GM18517 (cell line): ENCODE data around the gene RAB44.
"Not testable (repeated sequence)": the region's sequence is repeated elsewhere in the genome, so short reads cannot be mapped to it uniquely, and the experiment has no call there.

Source experiments
- ATAC-seq: cut with Tn5 transposase; IDR thresholded peaks from one replicate; pipeline ENCODE4 v1.9.1; 2021; ENCODE audit warnings: mild to moderate bottlenecking, moderate library complexity; ENCODE audit not compliant: unreplicated experiment

The RAB44 gene

DNA sequence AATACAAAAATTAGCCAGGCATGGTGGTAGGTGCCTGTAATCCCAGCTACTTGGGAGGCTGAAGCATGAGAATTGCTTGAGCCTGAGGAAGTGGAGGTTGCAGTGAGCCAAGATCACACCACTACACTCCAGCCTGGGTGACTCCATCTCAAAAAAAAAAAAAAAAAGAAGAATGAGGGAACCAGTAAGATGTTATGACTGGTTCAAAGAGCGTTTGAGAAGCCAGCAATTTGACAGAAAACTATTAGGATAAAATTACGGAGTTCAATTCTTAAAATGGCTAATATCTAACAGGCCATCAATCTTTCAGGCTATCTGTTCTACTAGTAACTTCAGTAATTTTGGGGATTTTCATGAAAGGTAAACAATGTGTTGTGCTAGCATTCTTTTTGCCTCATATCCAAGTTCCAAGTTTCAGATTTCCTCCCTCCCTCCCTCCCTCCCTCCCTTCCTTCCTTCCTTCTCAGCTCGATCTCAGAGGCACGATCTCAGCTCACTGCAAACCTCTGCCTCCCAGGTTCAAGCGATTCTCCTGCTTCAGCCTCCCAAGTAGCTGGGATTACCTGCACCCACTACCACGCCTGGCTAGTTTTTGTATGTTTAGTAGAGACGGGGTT is 7.4 kb downstream of the RAB44 start:
- ATAC-seq = not testable (repeated sequence)

- ATAC-seq = no peak
Measured at GRCh38 chr6:36706339-36706738, 8.7 kb downstream of the RAB44 start.

- no peak for ATAC-seq
Measured at GRCh38 chr6:36712816-36713215, 15.2 kb downstream of the RAB44 start.

- ATAC-seq = no peak
Measured at GRCh38 chr6:36713846-36714245, 16.2 kb downstream of the RAB44 start.

DNA sequence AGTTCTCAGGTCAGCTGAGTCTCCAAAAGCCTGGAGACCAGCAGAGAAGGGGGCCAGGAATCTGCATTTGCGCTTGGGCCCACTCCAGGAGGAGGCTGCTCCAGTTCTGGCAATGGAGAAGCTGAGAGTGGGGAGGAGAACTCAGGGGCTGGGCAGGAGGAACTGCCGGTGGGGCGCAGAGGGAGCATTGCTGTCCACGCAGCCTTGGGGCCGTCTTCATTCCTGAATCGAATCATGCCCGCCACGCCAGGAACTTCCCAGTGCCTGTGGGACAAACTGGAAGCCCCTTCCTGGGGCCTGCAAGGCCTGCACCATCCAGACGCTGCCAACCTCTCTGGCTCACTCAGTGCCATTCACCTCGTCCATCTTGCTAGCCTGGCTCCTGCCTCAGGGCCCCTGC is 16.9 kb downstream of the RAB44 start:
- ATAC-seq = no peak

DNA sequence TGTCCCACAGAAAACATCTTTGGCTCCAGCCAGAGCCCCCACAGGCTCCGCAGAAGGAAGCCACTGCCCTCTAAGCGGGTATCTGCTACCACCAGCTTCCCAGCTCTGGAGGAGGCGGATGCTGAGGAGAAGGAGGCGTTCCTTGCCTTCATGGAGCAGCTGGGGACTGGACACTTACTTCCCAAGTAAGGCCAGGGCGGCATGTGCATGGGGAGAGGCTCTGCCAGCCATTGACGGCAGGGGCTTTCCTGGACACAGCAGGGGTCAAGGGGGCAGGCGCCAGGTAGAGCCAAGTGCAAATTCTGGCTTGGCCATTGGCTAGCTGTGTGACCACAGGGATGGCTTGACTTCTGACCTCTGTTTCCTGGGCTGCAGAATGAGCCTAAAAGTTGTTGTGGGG is 17.8 kb downstream of the RAB44 start:
- no peak for ATAC-seq

DNA sequence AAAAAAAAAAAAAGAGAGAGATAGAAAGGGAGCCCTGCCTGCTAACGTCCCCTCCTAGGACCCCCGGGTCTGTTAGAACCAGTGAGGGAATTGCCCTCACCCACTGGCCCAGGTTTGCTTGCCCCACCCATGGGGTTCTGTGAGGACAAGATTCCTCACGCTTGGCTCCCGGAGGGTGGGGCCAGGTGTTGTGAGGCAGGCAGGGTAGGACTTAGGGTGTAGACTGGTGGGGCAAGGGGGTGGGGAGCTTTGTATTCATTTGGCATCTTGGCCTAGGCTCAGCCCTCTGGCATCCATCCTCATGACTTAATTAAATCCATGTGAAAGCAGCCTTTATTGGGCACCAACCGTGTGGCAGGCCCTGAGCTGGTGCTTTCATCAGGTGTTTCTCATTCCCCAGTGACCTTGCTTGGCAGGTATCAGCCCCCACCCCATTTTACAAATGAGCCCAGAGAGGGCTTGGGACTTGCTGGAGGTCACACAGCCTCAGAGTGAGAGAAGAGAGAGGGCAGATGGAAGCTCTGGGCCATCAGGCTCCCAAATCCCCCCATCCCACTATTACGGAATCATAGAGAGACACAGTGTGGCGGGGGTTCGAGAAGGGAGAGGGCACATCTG is 19.0 kb downstream of the RAB44 start:
- no peak for ATAC-seq

- no peak for ATAC-seq
Measured at GRCh38 chr6:36717231-36717825, 19.7 kb downstream of the RAB44 start.

GRCh38 chr6:36717871-36718540 is 20.4 kb downstream of the RAB44 start:
- ATAC-seq = no peak

DNA sequence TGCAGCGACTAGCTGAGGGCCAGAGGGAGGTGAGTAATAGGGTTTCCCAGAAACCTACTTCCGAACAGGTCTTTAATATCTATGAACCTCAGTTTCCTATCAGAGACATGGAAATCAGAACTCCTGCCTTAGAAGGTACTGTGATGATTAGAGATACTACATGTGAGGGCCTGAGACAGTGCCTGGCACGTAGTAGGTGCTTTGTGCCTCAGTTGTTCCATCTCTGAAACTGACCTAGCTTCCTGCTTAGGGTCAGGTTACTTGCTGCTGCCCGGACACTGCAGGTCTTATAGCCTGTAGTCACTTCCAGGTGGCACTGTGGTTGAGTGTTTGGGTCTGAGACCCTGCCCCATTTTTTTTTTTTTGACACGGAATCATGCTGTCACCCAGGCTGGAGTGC is 20.9 kb downstream of the RAB44 start:
- ATAC-seq = no peak

GRCh38 chr6:36719126-36719525 is 21.5 kb downstream of the RAB44 start:
- no peak for ATAC-seq

GRCh38 chr6:36720251-36721141 is 22.9 kb downstream of the RAB44 start:
- ATAC-seq = no peak

DNA sequence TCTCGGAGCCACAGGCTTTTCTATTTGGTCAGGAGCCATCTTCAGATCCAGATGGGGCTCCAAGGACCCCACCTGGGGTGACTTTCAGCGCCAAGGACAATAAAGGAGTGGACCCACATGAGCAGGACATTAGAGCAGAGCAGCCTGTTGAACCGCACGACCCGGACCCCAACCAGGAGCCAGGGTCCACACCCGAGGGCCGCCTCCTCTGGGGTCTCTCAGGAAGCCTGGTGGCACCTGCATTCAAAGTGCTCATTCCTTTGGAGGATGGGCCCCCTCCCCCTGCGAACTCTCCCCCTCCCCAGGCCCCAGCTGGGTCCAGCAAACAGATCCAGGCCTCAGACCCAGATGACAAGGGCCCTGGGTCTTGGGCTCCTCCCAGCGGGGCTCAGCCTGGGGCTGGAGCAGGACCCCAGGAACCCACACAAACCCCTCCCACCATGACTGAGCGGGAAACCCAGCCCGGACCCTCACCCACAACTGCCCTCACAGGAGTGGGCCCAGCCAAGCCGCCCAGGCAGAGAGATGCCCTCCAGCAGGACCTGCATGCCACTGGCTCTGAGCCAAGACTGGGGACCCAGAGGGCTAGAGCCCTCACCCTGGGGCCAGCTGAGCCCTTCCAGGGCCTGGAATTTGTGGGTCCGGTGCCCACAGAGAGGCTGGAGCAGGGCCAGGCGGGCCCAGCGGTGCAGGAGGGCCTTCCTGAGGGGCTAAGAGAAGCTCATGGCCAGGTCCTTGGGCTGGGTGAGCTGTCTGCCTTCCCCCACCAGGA is 23.9 kb downstream of the RAB44 start:
- ATAC-seq = no peak

GRCh38 chr6:36722365-36722764 is 24.7 kb downstream of the RAB44 start:
- ATAC-seq = no peak

- no peak for ATAC-seq
Measured at GRCh38 chr6:36722879-36723278, 25.3 kb downstream of the RAB44 start.

DNA sequence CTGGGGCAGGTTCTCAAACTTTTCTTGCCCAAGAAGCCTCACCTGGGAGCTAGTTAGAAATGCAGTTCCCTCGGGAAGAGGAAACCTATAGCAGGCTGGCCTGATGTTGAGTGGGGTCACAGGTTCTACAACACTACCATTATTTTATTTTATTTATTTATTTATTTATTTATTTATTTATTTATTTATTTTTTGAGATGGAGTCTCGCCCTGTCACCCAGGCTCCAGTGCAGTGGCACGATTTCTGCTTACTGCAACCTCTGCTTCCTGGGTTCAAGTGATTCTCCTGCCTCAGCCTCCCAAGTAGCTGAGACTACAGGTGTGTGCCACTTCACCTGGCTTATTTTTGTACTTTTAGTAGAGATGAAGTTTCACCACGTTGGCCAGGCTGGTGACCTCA is 26.4 kb downstream of the RAB44 start:
- ATAC-seq = not testable (repeated sequence)

DNA sequence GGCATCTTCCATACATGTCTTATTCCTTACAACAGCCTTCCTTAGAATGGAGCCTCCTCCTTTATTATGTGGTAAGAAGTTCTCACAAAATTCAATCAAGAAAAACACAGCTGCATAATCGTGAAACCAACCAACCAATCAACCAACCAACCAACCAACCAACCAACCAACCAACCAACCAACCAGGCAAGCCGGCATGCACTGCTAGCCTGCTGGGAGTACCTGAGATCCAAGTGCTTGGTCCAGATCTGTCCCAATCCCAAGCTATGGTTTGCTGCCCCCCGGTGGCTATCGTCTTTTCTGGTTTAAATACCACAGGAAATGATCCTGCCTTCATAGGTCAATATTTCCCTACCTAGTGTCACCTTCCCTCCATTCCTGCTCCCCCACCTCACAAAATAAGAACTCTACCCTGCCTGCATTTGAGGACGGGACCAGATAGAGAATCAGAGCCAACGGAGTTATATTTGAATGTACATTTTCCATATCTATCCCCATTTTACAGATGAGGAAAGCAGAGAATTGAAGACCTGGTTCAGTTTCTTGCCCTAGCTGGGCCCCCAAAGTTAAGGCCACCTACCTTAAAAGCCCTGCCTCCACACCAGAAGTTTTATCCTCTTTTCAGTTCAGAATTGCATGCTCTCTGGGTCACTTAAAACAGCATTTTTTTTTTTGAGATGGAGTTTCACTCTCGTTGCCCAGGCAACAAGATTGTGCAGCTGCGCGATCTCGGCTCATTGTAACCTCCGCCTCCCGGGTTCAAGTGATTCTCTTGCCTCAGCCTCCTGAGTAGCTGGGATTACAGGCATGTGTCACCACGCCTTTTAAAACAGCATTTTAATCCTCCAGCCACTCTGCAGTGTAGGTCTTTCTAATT is 27.1 kb downstream of the RAB44 start:
- ATAC-seq = no peak

GRCh38 chr6:36725581-36725980 is 28.0 kb downstream of the RAB44 start:
- no peak for ATAC-seq

GRCh38 chr6:36727505-36728021 is 29.9 kb downstream of the RAB44 start:
- ATAC-seq = no peak
